Spleen (tissue), 11 donors: ENCODE data around the gene PIGW. TPM values are rescaled to one million over a fixed set of nuclear protein-coding genes. Genes with fewer than 3 reads are reported as not detected.

Experiments used
- DNase-seq: peaks from one replicate; pipeline ENCODE4 v3.0.0-alpha.2; 2020
- H3K27ac ChIP-seq, 8 donors: fragments of 200-600 bp; sonication (generic) in 7 of 8; 1 replicate in 4 of 8; 2 replicates in 4 of 8; pipeline versions ENCODE4 v1.5.0 to v1.8.0; 2016 to 2021; ENCODE audit warnings: inconsistent platforms in 4 of 8, mild to moderate bottlenecking in 4 of 8, moderate library complexity in 1 of 8
- H3K27me3 ChIP-seq, 7 donors: fragments of 200-600 bp; sonication (generic) in 6 of 7; replicated peaks in 1 of 7; 1 replicate in 4 of 7; 2 replicates in 3 of 7; pipeline versions ENCODE4 v1.5.0 to v1.8.0; 2016 to 2021; ENCODE audit warnings: inconsistent platforms in 3 of 7, mild to moderate bottlenecking in 1 of 7
- H3K36me3 ChIP-seq, 6 donors: fragments of 200-600 bp; sonication (generic) in 5 of 6; 1 replicate in 4 of 6; 2 replicates in 2 of 6; pipeline versions ENCODE4 v1.5.0 to v1.8.0; 2016 to 2021; ENCODE audit warnings: inconsistent platforms in 2 of 6
- H3K4me1 ChIP-seq, 6 donors: fragments of 200-600 bp; sonication (generic) in 5 of 6; 1 replicate in 3 of 6; 2 replicates in 3 of 6; pipeline versions ENCODE4 v1.5.0 to v1.8.0; 2016 to 2021; ENCODE audit warnings: inconsistent platforms in 3 of 6
- H3K4me3 ChIP-seq, 8 donors: fragments of 200-600 bp; sonication (generic) in 7 of 8; 1 replicate in 4 of 8; 2 replicates in 4 of 8; pipeline versions ENCODE4 v1.5.0 to v1.8.0; 2016 to 2021; ENCODE audit warnings: inconsistent platforms in 4 of 8, mild to moderate bottlenecking in 4 of 8, moderate library complexity in 2 of 8
- H3K9me3 ChIP-seq, 8 donors: fragments of 200-600 bp; sonication (generic) in 7 of 8; 1 replicate in 4 of 8; 2 replicates in 4 of 8; pipeline versions ENCODE4 v1.5.0 to v1.8.0; 2016 to 2021; ENCODE audit warnings: inconsistent platforms in 4 of 8
- CTCF ChIP-seq, 11 experiments: fragments of 200-600 bp in 7 of 11; fragments of 450-650 bp in 4 of 11; sonication (generic) in 4 of 11; IDR thresholded peaks in 8 of 11; conservative IDR thresholded peaks in 3 of 11; 1 replicate in 7 of 11; 2 replicates in 4 of 11; pipeline versions ENCODE4 v1.4.0 to v1.8.0; 2016 to 2021; ENCODE audit warnings: antibody characterized with exemption in 11 of 11, inconsistent platforms in 4 of 11, mild to moderate bottlenecking in 1 of 11
- POLR2A ChIP-seq, 3 donors: fragments of 450-650 bp; IDR thresholded peaks; one replicate each; pipeline ENCODE4 v1.5.1; 2017; ENCODE audit warnings: antibody characterized with exemption in 3 of 3, mild to moderate bottlenecking in 1 of 3
- POLR2AphosphoS5 ChIP-seq, 3 donors: sonication (generic); formaldehyde crosslinking; IDR thresholded peaks; one replicate each; pipeline ENCODE4 v1.5.1; 2017; ENCODE audit warnings: antibody characterized with exemption in 3 of 3
- WGBS, 5 donors: extraction: QIAGEN DNeasy Blood & Tissue Kit in 3 of 5; methylation state at CpG; one replicate each; pipeline versions ENCODE4 v1.1.5 to v1.1.7; 2013 to 2018; 5-methylcytosine and 5-hydroxymethylcytosine counted together
- intact Hi-C: fragments of 100-400 bp; cut with DNase I; formaldehyde crosslinking; loops from one replicate; pipeline ENCODE4 v1.15.0; 2023; ENCODE audit warnings: low total_unique reads
- polyA plus RNA-seq, 3 donors: library from polyadenylated mRNA; stranded (reverse); fragments of 200-250 nt; gene quantifications; one replicate each; pipeline ENCODE4 v1.2.1, GENCODE V29; 2013
- total RNA-seq, 7 donors: library from RNA; depleted of rRNA in 3 of 7; stranded (reverse); fragments of >200 nt in 3 of 7; fragmentation: NEBNext Ultra II Directional in 4 of 7; extraction: Animal tissue kit (Norgen Biotek cat#: 25700) in 4 of 7; gene quantifications; one replicate each; pipeline versions ENCODE4 v1.1.0 to v1.2.1, GENCODE V29; 2016 to 2021
- donor health status: healthy with polysubstance abuse.
- donor health status: DM: no; HTN: no; CAD: no; lungs with moderate emphysema.
- donor health status: DM: no; HTN: no; CAD: no.
- donor health status: Bipolar disorder and iron deficiency.
- donor health status: healthy.
- donor health status: DM: no; HTN: no; CAD: no.
- donor health status: DM: yes; HTN: yes; CAD: no.

The PIGW gene
- total and polyA plus RNA-seq, 10 donors = 3.3 to 7.7 (median 5.6) TPM

DNA sequence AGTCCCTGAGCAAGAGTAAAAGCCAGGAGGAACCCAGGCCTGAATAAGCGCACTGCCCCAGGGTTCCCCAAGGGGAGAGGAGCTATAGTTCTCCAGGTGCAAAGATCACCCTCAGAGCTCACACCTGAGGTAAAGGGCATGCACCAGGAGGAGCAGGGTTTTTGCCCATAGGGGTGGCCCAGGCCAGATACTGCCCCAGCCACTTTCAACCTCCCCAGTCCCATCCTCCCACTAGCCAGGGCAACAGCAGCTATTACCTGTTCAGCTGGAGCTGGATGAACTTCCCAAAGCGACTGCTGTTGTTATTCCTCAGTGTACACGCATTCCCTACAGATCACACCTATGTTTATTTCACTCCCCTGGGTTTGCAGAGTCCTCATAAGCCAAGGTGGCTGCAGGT is 19.9 kb upstream of the PIGW start:
- TF ChIP-seq CTCF (IDR thresholded peaks at IDR 0.05 in 8 of 11, conservative IDR thresholded peaks at IDR 0.05 in 3 of 11) = no peak
- TF ChIP-seq POLR2A (IDR thresholded peaks at IDR 0.05) = no peak
- TF ChIP-seq POLR2AphosphoS5 (IDR thresholded peaks at IDR 0.05) = no peak
- Histone ChIP-seq H3K27ac (no peak overlapping the region), H3K36me3 (peaks cover 0 to 89% (median 28%) of the 10 kb centered on the region in 6 donors)

GRCh38 chr17:36515837-36516236 is 18.9 kb upstream of the PIGW start:
- H3K4me3 ChIP-seq = no peak overlapping the region
- no peaks in the 10 kb centered on the region for H3K27me3 ChIP-seq
- no peak for DNase-seq
- H3K36me3 ChIP-seq = peaks cover 0 to 89% (median 28%) of the 10 kb centered on the region in 6 donors
- TF ChIP-seq CTCF (IDR thresholded peaks at IDR 0.05 in 8 of 11, conservative IDR thresholded peaks at IDR 0.05 in 3 of 11) (no peak), POLR2A (IDR thresholded peaks at IDR 0.05) (no peak), POLR2AphosphoS5 (IDR thresholded peaks at IDR 0.05) (no peak)
- H3K27ac ChIP-seq = no peak overlapping the region
- H3K9me3 ChIP-seq = no peaks in the 10 kb centered on the region
- 87 to 98% (median 92%) methylated on average over 3 to 4 of the region's 4 CpGs for WGBS, 5 donors
- H3K4me1 ChIP-seq = peaks cover 0 to 4% (median 0%) of the 10 kb centered on the region in 6 donors
- intact Hi-C loops = no loop called here

More for the DNA sequence above, 19.9 kb upstream of the PIGW start:
- WGBS, 5 donors = 95 to 98% (median 96%) methylated on average over 3 of the region's 3 CpGs
- no peak for DNase-seq
- Histone ChIP-seq H3K27me3 (no peaks in the 10 kb centered on the region), H3K4me3 (no peak overlapping the region), H3K4me1 (peaks cover 0 to 4% (median 0%) of the 10 kb centered on the region in 6 donors), H3K9me3 (no peaks in the 10 kb centered on the region)
- intact Hi-C loops = no loop called here

DNA sequence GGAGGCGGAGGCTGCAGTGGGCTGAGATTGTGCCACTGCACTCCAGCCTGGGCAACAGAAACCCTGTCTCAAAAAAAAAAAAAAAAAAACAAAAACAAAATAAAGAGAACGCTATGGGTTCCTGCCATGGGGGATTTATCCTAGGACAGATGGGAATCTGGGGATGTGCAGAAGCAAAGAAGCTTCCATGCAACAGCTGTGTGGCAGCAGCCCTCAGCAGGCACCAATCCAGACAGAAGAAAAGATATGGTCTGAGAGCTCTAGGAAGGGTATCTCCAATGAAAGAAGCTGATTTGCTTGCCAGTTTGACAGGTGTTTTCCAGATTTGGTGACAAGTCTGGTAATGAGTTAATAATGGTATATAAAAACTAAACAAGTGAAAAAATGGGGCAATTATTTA is 11.7 kb upstream of the PIGW start:
- no peak for DNase-seq
- H3K4me1 ChIP-seq = peaks cover 0 to 4% (median 0%) of the 10 kb centered on the region in 6 donors
- H3K4me3 ChIP-seq = no peak overlapping the region
- no peak for TF ChIP-seq POLR2A (IDR thresholded peaks at IDR 0.05)
- TF ChIP-seq POLR2AphosphoS5 (IDR thresholded peaks at IDR 0.05) = no peak
- TF ChIP-seq CTCF (IDR thresholded peaks at IDR 0.05 in 8 of 11, conservative IDR thresholded peaks at IDR 0.05 in 3 of 11) = no peak
- no peaks in the 10 kb centered on the region for H3K27me3 ChIP-seq
- H3K27ac ChIP-seq = no peak overlapping the region
- WGBS, 5 donors = 92 to 98% (median 96%) methylated on average over 2 of the region's 2 CpGs
- peaks cover 0 to 91% (median 50%) of the 10 kb centered on the region in 6 donors for H3K36me3 ChIP-seq
- no peaks in the 10 kb centered on the region for H3K9me3 ChIP-seq
- intact Hi-C loops = no loop called here

DNA sequence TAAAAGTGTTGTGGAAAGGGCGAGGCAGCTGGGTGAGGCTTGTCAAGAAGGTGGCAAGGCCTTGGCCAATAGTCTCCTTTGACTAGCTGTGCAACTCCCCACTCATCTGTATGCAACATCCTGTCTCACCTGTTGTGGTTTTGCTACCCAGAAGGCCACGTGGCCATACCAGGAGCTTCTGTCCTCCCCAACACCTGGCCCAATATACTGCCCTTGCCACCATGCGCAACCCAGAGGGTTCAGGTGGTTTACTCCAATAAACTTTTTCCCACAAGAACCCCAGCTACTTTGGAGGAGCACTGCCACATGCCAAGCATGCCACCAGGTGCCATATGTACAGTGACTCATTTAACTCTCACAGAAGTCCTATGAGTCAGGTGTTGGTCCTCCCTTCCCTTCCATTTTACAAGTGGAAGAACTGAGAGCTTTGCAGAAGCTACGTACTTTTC is 10.3 kb upstream of the PIGW start:
- 80 to 86% (median 83%) methylated on average over 4 of the region's 4 CpGs for WGBS, 5 donors
- intact Hi-C loops = no loop called here
- Histone ChIP-seq H3K36me3 (peaks cover 0 to 97% (median 54%) of the 10 kb centered on the region in 6 donors), H3K9me3 (no peaks in the 10 kb centered on the region), H3K27ac (no peak overlapping the region), H3K27me3 (no peaks in the 10 kb centered on the region), H3K4me1 (no peaks in the 10 kb centered on the region), H3K4me3 (no peak overlapping the region)
- TF ChIP-seq CTCF (IDR thresholded peaks at IDR 0.05 in 8 of 11, conservative IDR thresholded peaks at IDR 0.05 in 3 of 11) (no peak), POLR2A (IDR thresholded peaks at IDR 0.05) (no peak), POLR2AphosphoS5 (IDR thresholded peaks at IDR 0.05) (no peak)
- no peak for DNase-seq
